GM18505 (cell line): Measurements from ENCODE around the gene POLG2.
"Not testable (repeated sequence)": the region's sequence is repeated elsewhere in the genome, so short reads cannot be mapped to it uniquely, and the experiment has no call there.

Source experiments
- ATAC-seq: cut with Tn5 transposase; IDR thresholded peaks from one replicate; pipeline ENCODE4 v1.9.1; 2021; ENCODE audit not compliant: unreplicated experiment
- POLR2A ChIP-seq: IDR thresholded peaks from 4 replicates; pipeline ENCODE4 v1.6.1; 2011; ENCODE audit warnings: borderline replicate concordance; ENCODE audit not compliant: insufficient read depth, insufficient read length; ENCODE audit errors: extremely low read depth

POLG2 gene

GRCh38 chr17:64500487-64500859, 3.6 kb upstream of the POLG2 start:
- no peak for TF ChIP-seq POLR2A
- ATAC-seq: no peak

GRCh38 chr17:64499805-64500486, 3.1 kb upstream of the POLG2 start:
- no peak for TF ChIP-seq POLR2A
- no peak for ATAC-seq

DNA sequence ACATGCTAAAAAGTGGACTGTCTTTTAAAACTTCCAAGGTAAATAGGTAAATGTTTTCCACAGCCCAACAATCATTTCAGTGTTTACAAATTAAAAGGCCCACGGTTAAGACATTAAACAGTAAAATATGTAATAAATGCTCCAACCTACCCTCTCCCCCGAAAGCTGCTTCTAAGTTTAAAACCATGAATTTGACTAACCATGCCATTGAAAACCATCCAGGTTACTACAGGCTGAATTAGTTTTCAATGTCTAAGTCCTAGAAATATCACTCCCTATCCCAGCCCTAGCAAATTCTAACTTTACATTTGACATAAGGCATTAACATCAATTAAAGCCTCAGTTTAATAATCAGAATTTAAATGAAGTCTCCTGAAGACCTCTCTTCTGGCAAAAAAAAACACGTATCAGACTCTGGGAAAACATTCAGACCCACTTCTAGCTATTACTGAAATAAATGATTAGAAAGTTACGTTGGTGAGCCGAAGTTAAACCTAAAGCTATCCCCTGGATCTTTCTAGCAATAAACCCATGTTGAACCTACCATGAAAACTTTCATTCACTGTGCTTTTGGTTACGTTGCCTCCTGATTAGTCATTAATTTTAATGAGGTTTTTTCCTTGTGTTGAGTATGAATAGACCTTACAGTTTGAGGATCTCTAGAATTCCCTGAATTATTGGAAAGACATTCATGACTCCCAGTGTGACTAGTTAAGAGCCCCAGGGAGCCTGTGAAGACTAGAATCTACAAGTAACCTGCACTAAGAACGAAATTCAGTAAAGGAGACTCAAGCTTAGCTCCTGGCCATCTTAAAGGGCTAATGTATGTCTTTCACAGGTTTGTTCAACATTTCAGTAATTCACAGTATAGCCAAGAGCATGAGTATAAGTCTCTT, 1.7 kb upstream of the POLG2 start:
- no peak for ATAC-seq
- TF ChIP-seq POLR2A: no peak

DNA sequence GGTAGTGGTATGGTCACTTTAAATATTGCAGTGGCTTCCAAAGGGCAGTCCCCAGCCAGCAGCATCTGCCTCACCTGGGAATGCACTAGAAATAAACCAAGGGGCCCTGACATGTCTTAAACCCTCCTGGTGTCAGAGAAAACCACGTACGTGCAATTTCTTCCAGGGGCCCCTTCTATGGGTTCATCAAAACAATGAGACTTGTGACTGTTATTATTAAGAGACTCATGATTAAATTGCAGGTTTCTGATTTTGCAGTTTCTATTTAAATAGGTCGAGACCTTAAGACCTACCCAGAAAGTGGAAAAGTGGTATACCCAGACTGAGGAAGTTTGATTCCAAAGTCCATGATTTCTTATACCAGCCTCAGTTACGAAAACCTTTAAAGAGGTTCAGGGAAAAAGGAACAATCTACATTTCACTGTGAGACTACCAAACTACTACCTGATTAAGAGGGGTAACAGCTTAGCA, 746 bp upstream of the POLG2 start:
- TF ChIP-seq POLR2A: no peak
- peak; percentile 7 for ATAC-seq

- no peak for ATAC-seq
- no peak for TF ChIP-seq POLR2A
Measured at GRCh38 chr17:64496348-64496785, 487 bp downstream of the POLG2 start.

DNA sequence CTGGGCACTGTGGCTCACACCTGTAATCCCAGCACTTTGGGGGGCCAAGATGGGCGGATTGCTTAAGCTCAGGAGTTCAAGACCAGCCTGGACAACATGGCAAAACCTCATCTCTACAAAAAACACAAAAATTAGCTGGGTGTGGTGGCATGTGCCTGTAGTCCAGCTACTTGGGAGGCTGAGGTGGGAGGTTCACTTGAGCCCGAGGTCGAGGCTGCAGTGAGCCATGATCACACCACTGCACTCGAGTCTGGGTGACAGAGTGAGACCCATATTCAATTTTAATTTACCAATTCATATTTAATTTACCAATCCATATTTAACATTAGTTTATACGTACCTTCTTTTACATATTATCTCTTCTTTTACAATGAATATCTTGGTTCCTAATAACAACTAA, 1.6 kb downstream of the POLG2 start:
- ATAC-seq: not testable (repeated sequence)

- ATAC-seq: no peak
- no peak for TF ChIP-seq POLR2A
Measured at GRCh38 chr17:64494121-64494520, 2.7 kb downstream of the POLG2 start.

DNA sequence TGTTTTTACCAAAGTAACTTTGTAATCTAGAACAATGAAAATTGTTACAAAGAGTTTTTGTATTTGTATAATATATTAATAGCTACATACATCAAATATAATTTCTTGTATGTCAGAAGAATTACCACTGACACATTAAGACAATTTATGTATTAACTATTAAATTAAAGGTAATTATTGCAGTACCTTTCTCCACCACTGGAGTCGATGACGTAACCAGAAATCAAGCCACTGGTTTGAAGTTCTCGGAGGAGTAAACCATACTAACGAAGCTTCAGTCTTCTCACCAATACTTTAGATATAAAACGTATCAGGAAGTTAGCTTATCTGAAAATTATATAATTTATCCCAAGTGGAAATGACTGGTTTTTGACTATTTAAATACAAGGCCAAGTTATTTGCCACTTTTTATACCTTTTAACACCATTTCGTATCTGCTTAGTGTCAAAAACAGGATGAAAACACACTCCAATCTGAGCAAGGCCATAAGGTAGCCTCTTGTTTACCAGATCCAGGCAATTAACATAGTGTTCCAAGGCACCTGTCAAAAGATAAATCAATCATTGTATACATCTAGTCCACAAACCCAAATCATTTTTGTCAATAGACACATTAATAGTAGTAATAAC, 4.3 kb downstream of the POLG2 start:
- no peak for ATAC-seq
- no peak for TF ChIP-seq POLR2A

DNA sequence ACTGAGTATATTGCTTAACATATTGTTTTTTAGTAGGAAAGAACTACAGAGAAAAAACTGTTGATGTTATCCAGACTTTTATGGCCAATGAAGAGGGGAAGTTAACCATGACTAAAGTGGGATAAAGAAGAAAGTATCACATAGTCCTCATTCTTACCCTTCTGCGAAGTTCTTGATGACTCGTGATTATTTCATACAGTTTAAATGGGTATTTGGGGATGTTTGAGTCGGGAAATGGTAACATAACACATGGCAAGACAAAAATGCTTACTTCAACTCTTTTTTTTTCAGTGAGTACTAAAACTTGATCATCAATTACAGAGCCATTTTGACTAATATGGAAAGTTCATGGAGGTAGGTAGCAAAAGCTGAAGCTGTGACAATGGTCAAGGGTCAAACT, 4.9 kb downstream of the POLG2 start:
- TF ChIP-seq POLR2A: no peak
- no peak for ATAC-seq

DNA sequence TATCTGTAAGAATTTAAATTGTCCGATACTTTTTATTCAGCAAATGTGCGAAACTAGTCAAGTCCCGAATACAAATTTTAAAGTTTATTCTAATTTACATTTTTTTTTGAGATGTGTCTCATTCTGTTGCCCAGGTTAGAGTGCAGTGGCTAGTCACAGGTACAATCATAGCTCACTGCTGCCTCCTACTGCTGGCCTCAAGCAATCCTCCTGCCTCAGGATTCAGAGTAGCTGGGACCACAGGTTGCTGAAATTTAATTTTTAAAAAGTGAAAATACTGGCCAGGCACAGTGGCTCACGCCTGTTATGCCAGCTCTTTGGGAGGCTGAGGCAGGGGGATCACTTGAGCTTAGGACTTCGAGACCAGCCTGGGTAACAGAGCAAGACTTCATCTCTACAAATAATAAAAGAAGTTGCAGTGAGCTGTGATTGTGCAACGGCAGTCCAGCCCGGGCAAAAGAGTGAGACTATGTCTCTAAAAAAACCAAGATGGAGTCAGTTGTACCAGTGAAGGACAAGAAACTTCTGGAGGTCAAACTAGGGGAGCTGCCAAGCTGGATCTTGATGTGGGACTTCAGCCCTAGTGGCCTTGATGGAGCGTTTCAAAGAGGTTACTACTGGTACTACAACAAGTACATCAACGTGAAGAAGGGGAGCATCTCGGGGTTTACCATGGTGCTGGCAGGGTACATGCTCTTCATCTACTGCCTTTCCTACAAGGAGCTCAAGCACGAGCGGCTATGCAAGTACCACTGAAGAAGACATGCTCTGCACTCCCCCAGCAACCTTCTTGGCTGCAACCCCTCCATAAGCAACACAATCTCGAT, 5.6 kb downstream of the POLG2 start:
- no peak for TF ChIP-seq POLR2A
- ATAC-seq: no peak

DNA sequence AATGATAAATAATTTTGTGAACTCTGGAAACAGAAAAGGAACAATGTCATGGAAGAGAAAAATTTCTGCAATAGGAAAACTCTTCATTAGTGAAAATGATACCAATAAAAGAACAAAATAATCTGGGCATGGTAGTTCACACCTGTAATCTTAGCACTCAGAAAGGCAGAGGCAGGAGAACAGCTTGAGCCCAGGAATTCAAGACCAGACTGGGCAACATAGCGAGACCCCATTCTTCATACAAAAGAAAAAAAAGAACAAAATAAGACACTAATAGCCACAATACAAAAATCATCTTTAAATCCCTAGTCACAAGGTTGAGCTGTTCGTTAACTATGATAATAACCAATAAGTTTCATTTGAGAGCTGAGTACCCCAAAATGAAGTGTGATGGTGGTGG, 8.6 kb downstream of the POLG2 start:
- TF ChIP-seq POLR2A: no peak

GRCh38 chr17:64484380-64484779, 12.5 kb downstream of the POLG2 start:
- ATAC-seq: no peak
- no peak for TF ChIP-seq POLR2A

More for the DNA sequence above, 8.6 kb downstream of the POLG2 start:
- no peak for ATAC-seq

DNA sequence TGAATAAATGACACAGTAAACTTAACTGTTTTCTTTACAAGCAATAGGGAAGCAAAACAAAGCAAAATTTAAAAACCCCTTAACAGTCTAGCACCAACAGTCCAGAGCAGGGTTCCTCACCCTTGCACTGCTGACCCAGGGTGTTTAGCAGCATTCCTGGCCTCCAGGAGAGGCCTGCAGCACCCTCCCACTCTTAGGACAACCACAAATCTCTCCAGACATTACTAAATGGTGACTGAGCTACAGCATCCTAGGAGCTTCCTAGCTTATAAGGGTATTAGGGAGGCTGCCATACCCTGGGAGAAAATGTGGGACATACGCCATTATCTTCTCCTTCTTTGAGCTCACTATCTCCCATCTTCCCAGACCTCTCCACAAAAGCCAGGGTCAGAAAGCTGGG, 15.9 kb downstream of the POLG2 start:
- no peak for TF ChIP-seq POLR2A
- no peak for ATAC-seq

DNA sequence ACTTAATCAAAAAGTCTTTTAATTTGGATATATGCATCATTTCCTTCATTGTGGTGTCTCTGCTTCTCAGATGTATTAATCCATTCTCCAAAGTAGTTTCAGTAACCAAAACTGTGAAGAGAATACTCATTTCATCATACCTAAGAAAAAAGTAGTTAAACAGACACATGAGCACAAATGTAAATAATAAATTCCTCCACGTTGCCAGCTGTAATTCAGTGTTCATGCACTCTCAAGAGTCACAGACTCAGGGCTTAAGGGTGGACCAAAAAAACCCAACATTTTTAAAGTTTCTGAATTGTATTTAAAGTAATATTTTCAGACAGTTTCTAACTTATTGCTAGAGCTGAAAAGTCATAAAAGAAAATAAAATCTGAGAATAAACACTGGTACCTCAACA, 19.0 kb downstream of the POLG2 start:
- ATAC-seq: no peak
- TF ChIP-seq POLR2A: no peak

GRCh38 chr17:64472564-64472963, 24.3 kb downstream of the POLG2 start:
- no peak for ATAC-seq
- TF ChIP-seq POLR2A: no peak
